ENCODE data around the gene WWC2.

Gene WWC2

DNA sequence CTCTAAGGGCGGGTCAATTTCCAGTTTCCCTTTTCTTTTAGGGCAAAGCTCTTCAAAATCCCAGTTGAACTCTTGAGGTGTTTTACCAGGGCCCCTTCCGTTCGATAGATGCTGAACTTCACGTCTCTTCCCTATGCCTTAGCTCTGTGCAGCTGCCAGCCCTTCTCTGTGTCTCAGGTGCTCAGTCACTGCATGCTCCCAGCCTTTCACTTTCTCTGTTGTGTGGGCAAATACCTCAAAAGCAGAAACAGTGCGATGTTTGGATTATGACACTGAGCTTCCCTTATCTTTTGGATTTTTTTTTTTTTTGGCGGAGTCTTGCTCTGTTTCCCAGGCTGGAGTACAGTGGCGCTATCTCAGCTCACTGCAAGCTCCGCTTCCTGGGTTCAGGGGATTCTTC lies 112.5 kb downstream of the WWC2 start:
- DNase-seq: no peak

GRCh38 chr4:183213996-183214395 lies 114.9 kb downstream of the WWC2 start:
- DNase-seq: no peak

GRCh38 chr4:183214912-183215488 lies 115.9 kb downstream of the WWC2 start:
- DNase-seq: no peak

- no peak for DNase-seq
Observed at GRCh38 chr4:183220236-183220635, 121.2 kb downstream of the WWC2 start.

DNA sequence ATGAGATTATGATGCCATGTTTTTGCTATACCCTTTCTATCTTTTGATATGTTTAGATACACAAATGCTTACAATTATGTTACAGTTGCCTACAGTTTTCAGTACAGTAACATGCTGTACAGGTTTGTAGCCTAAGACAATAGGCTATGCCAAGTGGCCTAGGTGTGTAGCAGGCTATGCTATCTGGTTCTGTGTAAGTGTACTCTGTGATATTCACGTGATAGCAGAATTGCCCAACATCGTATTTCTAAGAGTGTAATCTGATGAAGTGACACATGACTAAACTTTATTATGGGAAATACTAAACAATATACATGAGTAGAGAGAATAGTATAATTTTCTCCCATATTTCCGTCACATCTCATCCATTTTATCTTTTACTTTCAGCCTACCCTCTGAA lies 124.0 kb downstream of the WWC2 start:
- no peak for DNase-seq

- no peak for DNase-seq
Observed at GRCh38 chr4:183229397-183229796, 130.3 kb downstream of the WWC2 start.

DNA sequence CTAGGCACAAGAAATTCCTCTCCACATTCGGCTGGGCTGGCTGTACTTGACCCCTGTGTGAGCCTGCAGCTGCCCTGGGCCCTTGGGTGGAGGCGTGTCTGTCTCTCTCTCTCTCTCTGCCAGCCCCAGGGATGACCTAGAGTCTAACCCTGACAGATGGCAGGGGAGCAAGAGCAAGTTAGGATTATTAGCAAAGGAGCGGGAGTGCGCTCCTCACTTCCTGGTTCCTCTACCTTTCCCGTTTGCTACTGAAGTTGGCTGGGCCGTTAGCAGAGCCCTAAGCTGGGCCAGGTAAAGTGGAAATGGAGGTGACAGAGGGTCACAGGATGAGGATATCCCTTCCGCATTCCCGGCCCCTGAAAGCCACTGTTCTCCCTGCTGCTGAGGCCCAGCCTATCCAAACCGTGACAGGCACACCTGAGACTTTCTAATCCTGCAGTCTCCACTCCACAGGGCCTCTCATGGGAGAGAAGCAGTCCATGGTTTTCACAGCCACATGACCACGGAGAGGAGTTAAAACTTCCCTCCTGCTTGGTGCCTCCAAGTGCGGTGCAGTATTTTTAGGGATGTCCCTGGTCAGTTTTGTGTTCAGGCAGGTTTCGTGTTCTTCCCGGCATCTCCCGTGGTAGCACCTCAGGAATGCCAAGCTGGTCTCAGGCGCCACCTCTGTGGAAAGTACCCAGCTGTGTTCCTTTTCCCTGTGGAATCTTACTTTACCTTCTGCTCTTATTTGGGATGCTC lies 141.7 kb downstream of the WWC2 start:
- no peak for DNase-seq

DNA sequence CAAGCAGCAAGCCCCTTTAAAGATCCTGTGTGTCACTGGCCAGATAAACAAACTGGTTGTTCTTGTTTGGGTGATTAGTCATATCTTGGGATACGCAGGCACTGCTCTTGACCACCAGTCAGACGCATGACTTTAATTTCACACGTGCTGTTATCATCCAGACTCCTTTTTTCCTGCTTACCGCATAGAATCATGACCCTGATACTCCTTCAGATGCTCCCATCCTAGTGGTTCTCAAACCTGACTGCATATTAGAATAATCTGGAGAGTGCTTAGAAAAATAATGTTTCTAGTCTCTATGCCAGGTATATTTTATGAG lies 142.2 kb downstream of the WWC2 start:
- no peak for DNase-seq

- no peak for DNase-seq
Observed at GRCh38 chr4:183241721-183242151, 142.7 kb downstream of the WWC2 start.

DNA sequence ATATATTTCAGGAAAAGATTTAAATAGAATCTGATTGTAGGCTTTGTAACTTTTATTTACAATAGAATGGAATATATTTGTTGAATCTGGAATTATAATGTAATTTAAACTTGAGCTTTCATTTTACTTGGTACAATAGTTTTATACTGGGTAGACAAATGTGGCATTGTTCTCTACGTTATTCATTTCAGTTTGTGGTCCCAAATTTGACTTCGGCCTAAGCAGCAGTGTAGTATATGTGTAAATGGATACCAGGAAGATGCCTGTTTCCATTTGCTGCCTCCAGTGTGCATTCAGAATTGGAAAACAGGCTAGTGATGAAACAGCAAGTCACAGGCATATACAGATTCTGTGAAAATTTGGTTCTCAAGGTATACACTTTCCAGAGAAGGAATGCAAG lies 143.2 kb downstream of the WWC2 start:
- no peak for DNase-seq

- no peak for DNase-seq
Observed at GRCh38 chr4:183244019-183244418, 145.0 kb downstream of the WWC2 start.

DNA sequence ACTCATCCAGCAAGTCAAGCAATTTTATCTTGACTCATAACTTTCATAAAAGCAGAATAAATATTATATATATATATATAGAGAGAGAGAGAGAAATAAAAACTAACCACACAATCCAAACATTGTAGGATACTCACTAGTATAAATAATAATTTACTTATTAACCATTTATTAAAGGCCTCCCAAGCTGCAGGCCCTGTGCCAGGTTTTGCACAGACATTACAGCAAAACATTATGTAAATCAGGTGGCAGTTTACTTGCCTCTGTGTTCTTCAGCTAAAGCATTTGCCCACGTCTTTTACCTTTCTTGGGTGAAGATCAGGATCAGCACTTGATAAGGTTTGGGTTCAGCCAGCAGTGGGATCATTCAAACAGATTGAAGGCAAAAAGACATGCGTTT lies 145.4 kb downstream of the WWC2 start:
- DNase-seq: no peak

DNA sequence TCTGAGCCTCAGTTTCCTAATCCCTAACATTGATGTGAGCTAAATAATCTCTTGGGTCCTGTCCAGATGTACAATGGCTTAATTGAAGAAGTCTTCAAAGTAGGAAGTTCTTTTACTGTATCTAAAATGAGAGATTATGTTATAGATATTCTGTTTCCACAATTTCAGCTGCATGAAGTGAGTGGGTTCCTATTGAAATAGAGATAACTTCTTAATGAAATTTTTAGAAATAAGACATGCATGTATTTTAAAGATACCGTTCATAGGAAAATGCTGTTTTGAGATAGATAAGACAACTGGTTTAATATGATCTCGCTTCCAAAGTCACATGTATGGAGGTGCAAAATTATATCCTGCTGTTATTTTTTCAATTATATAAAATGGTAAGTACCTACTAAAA lies 149.1 kb downstream of the WWC2 start:
- no peak for DNase-seq

DNA sequence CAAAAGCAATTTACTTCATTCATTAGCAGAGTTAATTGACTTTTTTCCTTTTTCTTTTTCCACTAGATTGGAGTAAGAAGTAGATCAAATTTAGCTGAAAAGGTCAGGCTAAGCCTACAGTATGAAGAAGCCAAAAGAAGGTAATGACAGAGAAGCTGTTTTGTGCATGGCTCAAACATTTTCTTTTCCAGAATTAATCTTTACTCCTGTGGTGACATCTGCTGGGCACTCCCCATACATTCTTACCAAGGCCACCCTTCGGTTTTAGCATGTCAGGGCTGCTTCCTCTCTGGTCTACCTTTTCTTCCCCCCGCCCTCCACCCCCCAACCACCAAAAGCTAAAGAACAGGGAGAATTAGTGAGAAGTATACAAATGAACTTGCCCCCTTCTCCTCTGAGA lies 150.8 kb downstream of the WWC2 start:
- DNase-seq: peak; percentile 11

DNA sequence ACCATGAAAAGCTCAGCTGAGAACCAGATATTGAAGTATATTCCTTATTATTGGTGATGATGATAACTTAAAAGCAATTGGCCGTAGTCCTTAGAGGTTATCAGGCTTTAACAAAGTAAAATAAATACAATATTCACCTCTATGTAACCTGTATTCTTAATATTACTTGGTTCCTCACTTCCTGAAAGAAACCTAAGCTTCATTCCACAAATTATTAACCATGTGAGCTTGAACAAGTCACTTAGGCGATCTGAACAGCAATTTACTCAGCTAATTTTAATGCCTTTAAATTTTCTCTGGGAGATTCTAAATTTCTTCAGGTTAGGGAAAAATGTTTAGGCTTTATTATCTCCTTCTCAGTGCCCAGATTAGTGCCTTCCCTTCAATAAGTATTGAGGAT lies 151.8 kb downstream of the WWC2 start:
- DNase-seq: no peak

- DNase-seq: no peak
Observed at GRCh38 chr4:183252959-183253358, 153.9 kb downstream of the WWC2 start.

DNA sequence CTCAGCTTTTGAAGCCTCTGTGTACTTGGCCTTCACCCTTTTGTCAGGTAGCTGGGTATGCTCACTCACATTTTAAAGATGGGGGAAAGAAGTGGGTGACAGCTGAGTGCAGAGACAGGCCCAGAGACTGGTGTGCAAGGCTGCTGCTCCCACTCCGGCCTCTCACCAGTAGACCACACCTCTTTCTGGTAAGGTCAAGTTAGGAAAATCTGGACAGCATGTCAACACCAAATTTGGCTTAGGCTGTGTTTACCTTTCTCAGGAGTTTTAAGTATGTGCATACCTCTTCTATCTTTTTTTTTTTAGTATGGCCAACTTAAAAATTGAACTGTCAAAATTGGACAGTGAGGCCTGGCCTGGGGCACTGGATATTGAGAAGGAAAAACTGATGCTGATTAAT lies 154.4 kb downstream of the WWC2 start:
- no peak for DNase-seq

DNA sequence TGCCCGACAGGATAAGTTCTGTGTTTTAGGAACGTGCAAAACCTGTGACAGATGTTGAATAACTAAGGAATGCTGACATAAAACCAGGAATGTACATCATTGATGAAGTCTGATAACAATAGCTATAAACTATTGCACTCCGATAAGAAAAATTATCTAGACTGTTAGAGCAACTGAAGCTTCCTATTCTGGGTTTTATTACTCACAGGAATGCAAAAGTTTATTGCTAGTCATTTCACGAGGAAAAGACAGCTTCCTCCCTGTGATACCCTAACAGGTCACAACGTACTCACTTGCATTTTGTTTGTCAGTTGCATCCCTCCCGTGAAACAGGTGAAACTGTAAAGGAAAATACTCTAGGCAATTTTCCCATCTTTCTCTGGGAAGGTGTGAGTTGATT lies 155.1 kb downstream of the WWC2 start:
- DNase-seq: no peak

- DNase-seq: no peak
Observed at GRCh38 chr4:183255487-183255886, 156.4 kb downstream of the WWC2 start.

DNA sequence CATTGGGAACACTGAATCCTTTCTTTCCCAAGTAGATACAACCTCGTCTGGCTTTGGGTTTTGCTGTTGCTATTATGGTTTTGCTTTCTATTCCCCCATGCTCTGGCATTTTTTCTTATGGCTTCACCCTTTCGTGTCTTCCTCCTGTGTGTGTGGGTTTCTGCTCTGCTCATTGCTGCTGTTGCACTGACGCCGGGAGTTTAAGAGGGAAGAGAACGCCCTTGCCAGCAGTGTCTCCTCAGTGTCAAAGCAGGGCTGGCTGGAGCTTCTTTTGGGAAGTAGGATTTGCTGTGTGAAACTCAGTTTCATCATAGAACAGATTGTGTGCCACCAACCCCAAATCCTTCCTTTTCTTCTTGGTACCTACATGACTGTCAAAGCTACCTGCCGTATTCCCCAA lies 157.3 kb downstream of the WWC2 start:
- no peak for DNase-seq

DNA sequence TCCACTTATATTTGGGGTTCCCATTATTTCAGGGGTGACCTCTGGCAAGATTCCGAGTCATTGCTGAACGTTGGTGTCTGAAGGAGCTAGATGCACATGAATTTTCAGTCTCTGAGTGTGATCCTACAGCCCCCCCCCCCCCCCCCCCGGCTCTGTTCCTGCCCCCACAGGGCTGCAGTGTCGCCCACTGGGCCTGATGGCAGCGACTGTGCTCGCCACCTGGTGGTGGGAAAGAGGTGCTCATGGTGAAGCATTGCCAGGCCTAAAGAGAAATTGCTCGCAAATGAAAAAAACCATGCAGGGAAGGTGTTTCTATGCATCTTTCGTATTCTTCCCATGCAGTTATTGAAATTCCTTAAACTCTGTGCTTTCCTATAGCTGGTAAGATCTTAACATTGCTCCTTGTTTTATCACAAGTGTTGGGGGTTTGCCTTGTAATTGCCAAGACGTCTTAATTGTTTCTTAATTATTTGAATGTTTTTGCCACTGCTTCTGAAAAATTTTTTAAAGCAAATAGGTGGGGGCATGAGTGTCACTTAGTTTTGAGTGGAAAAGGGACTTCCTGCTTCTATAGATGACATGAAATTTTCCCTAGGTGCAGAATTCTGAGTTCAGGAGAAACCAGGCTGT lies 157.8 kb downstream of the WWC2 start:
- peak; percentile 61 for DNase-seq

DNA sequence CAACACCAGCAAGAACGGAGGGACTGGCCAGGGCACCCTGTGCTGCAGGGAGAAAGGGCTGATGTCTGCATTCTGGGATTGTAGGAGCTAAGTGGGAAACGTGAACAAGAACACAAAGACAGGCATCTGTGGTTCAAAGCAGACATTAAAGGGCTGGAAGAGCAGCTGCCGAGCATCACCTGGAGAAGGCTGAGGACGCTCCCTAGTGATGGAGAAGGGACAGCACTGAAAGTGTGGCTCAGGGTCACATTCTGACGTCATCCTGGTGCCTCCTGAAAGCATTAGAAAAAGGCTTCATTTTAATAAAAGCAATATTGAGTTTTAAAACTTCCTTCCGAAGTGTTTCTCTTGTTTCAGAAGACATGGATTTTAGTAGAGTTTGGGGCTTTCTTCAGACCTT lies 158.8 kb downstream of the WWC2 start:
- DNase-seq: no peak

- no peak for DNase-seq
Observed at GRCh38 chr4:183260491-183261151, 161.6 kb downstream of the WWC2 start.
